Skeletal muscle cell (primary cell): ENCODE results near the gene C5orf47.
A peak's percentile ranks its signal among the peaks of the same experiment; 100 is the strongest.

Experiments used
- DNase-seq: peaks from one replicate; pipeline ENCODE4 v3.0.0-alpha.2; 2010; ENCODE audit warnings: low read depth
- H3K4me3 ChIP-seq: 2 replicates; pipeline ENCODE4 v1.5.1; 2011; ENCODE audit warnings: low read depth, mild to moderate bottlenecking, control low read depth, low read length, moderate library complexity

The C5orf47 gene

DNA sequence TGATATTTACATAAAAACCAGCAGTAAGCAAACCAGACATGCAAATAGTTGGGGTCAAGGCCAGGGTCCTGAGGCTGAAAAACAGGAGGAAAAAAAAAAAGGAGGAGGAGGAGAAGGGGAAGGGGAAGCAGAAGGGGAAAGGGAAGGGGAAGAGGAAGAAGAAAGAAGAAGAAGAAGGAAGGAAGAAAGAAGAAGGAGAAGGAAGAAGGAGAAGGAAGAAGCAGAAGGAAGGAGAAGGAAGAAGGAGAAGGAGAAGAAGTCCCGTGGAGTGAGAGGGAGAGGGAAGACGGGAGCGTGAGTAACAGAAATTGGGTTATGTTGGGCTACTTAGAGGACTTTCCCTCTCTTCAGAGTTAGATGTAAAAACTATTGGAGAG lies 31.9 kb downstream of the C5orf47 start:
- H3K4me3 ChIP-seq, result no peak overlapping the region
- no peak for DNase-seq

DNA sequence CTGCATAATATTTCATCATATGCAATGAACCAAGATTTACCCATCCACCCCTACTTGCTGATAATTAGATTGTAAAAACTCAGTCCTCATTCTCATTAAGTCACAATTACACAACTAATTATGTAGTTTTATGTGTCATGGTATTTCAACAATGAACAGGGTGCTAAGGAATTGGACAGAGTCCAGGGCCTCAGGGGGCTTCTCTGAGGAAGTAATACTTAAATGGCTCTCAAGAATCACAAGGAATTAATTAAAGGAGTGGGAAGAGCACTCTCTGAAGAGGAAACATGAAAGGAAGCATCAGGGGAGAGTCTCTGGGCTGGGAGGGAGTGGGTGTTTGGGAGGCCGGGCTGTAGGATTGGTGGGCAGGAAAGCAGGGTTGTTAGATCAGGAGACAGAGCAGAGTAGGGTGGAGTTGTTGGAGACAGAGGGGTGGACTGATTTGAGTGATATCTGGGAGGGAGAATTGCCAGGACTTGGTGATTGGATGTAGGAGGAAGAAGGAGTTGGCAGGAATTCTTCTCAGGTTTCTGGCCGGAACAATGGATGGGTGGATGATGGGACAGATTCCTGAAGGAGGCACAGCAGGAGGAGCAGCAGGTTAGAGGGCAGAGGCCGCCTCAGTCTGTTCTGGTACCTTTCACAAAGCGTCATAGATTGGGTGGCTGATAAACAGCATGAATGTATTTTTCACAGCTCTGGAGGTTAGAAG lies 33.6 kb downstream of the C5orf47 start:
- DNase-seq, result no peak
- no peak overlapping the region for H3K4me3 ChIP-seq

DNA sequence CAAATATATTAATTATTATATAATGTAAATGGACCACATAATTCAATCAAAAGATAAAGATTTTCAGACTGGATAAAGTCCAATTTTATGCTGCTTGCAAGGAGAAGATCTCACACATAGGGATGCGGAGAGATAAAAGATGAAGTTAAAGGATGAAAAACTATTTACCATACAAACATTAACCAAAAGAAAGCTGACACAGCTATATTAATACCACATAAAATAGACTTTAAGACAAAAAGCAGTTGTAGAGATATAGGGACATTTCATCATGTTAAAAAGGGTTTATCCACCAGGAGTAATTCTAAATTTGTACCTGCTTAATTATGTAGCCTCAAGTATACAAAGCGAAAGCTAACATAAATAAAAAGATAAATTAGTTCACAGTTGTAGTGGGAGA lies 41.3 kb downstream of the C5orf47 start:
- H3K4me3 ChIP-seq, result no peak overlapping the region
- DNase-seq, result no peak

DNA sequence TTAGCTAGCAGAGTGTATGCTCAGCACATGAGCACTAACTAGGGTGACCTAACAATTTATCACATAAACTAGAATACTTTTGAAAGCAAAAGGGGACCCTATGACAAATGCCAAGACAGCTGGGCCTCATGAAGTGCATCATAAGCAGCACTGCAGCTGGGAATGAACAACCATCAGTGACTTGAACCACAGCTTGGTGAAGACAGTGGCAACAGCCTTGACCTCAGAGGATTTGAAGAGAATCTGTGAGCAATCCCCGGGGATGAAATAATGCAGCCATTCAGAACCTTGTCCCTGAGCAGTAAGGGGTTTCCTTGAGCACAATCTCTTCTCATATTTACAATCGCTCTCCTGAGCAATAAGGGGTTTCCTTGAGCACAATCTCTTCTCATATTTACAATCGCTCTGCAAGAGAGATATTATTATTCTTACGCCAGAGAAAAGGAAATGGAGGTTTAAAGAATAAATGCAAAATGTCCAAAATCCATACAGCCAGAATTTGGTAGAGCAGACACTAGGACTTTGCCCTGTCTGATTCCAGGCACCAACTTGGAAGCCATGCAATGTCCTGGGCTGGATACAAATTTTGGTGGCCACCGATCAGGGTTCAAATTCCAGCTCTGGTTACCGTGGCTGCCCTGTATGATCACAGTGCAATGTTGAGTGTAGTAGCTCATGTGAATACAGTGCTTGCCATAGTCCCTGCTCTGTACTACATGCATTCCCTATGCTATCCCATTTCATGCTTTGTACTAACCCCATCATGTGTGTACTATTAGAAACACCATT lies 55.7 kb downstream of the C5orf47 start:
- no peak overlapping the region for H3K4me3 ChIP-seq
- no peak for DNase-seq

DNA sequence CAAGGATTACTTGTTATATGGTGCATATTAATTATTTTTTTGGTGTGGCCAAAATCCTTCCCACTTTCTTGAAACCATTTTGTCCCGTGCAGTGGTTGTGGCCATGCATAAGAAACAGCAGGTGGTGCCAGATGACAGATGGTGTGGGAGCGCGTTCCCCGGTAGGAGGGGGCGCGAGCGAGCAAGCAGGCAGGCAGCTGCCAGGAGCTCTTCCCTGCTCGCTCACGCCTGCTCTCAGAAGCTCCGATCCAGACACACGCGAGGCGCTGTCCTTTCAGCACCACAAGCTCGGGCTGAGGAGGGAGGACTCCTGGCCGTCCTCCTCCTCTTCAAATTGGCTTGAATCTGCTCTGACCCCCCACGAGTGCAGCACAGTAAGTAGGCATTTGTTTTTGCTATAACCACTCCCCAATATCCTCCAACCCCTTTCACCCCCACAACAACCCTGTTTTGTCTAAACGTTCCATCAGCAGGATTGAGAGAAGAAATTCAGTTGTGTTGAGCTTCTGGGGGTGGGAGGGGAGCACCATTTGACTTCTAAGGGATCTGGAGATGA lies 56.6 kb downstream of the C5orf47 start, which contains the start of gene NSG2:
Gene NSG2 (plus strand): TSS at position 237 of the 556 bp plus-strand sequence. CDS start 1,050 bp downstream, outside the sequence.
- DNase-seq, result peak; percentile 54
- no peak within 1 kb of the TSS for H3K4me3 ChIP-seq

DNA sequence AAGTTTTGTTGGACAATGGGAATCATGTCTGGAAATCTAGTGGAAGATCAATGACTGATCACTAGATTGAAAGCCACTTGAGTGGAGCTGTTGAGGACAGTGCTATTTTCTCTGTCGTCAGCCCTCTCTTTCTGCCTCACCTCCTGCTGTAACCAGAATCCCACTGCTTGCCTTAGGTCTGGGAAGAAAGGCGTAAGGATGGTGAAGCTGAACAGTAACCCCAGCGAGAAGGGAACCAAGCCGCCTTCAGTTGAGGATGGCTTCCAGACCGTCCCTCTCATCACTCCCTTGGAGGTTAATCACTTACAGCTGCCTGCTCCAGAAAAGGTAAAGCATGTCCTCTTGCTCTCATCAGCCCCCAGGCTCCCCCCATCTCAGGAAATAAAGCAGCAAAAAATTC lies 57.6 kb downstream of the C5orf47 start:
- no peak overlapping the region for H3K4me3 ChIP-seq
- no peak for DNase-seq

DNA sequence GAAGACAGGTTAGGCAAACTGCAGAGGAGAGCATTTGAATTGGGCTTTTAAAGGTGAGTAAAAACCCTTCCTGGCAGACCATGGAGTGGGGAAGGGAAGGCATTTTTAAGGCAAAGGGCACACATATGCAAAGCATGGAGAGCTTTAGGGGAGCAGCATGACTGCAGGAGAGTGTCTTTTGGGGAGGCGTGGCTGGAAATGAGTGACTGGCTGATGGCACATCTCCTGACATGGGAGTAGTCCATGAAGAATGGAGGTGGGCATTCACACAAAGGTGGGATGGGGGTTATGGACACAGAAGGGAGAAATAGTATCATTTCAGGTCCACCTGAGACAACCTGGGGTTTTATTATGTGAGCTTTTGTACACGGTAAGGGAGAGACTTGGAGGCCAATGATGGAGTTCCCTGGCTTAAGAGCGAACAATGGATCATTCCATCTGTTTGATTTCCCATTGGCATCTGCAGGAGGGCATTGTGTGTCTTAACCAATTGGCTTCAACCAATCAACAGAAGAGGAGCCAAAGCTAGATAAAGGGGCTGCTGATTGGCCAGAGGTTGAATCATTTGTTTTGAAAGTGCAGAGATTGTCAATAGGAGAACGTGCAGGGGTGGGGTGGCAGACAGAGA lies 58.6 kb downstream of the C5orf47 start:
- no peak overlapping the region for H3K4me3 ChIP-seq
- DNase-seq, result no peak

DNA sequence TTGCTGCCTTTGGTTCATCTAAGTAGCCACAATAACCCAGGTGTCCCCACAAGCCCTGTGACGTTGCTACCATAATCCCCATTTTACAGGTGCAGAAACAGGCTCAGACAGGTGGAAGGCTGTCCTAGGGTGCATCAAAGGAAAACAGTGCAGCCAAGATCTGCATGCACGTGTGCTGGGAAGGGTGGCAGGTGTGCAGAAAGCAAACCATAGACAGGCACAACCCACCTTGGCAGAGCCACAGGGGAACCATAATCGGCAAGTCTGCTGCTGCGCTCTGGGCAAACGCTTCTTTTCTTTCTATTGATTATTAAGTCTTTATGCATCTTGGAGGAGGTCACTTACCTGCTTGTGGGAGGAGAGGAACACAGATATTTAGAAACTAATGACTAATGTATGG lies 63.7 kb downstream of the C5orf47 start:
- no peak for DNase-seq
- no peak overlapping the region for H3K4me3 ChIP-seq

DNA sequence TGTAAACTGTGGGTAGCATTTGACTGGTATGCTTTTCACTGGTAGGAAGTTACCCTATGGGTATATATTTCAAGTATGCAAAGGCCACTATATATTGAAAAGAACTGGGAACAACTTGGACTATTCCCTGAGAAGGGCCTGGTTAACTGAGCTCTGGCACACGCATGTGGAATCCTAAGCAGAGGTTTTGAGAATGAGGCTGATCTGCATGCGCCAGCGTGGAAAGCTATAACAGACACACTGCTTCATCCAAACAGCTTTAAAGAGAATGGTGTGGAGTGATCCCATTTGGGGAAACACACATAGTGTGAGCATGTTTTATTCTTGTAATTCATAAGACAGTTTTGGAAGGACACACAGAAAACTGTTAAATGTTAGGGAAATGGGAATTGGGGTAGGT lies 64.9 kb downstream of the C5orf47 start:
- H3K4me3 ChIP-seq, result no peak overlapping the region
- no peak for DNase-seq
